GM19397 (cell line): ENCODE data around the gene LSM14B.

Source experiments
- ATAC-seq: cut with Tn5 transposase; IDR thresholded peaks from one replicate; pipeline ENCODE4 v1.9.1; 2021; ENCODE audit warnings: mild to moderate bottlenecking, moderate library complexity; ENCODE audit not compliant: unreplicated experiment

The LSM14B gene

DNA sequence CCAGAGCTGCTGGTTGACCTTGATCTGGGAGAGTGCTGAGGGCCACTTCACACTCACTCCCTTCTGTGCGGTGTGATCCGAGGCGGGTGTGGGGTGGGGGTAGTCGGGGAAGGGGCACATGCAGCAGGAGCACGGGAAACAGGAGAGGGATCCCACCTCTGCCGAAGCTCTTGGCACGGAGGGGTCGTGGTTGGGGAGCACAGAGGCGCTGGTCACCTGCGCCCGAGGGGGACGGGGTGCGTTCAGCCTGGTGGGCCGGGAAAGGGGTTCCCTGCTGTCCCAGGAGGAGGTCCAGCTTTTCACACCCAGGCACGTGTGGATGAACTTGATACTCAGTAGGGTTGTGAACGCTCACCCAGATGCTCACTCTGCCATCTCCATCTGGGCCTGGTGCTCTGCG, 38.6 kb downstream of the LSM14B start:
- ATAC-seq = no peak

DNA sequence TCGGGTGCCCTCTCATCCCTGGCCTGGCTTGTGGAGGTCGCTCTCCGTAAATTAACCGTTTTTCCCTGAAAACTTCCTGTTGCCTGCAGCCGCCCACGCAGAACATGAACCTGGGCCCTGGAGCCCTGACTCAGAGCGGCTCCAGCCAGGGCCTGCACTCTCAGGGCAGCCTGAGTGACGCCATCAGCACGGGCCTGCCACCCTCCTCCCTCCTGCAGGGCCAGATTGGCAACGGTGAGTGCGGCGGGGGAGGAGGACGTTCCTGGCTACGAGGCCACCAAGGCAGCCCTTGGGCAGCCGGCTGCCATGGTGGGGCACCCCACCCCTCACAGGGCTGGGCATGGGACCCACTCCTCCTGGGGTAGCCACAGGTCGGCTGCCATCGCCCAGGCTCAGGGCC, 39.1 kb downstream of the LSM14B start:
- no peak for ATAC-seq

DNA sequence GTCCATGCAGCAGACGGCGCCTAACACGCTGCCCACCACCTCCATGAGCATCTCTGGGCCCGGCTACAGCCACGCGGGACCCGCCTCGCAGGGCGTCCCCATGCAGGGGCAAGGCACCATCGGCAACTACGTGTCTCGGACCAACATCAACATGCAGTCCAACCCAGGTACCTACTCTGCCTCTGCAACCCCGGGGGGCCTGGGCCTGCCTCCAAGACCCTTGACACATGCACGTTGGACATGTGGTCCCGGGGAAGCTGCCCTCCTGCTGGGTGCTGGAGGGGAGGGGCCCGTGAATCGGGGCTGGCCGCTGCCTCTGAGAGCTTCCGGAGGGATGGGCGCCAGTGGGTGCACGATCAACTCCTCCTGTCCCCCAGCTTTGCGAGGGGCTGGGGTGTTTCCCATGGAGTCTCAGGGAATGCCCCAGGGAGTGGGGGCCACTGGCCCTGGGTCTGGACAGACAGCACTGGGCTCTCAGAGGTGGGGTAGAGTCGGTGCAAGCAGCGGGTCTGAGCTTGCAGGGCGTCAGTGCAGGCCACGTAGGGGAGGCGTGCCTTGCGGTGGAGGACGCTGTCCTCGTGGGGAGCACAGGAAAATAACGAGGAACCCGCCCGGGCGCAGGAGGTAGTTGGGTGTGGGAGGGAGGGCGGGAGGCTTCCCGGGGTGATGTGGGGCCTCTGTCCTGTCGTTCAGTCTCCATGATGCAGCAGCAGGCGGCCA, 40.6 kb downstream of the LSM14B start:
- ATAC-seq = no peak

DNA sequence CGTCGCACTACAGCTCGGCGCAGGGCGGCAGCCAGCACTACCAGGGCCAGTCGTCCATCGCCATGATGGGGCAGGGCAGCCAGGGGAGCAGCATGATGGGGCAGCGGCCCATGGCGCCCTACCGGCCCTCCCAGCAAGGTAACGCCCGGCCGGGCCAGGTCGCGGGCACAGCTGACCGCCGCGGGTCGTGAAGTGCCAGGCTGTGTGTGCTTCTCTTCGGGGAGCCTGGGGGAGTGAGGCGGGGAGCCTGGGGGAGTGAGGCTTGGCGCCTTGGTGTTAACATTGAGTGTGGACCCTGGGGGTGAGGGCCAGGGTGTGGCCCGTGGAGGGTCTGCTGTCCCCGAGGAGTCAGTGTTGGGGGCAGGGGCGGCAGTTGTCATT, 41.2 kb downstream of the LSM14B start:
- no peak for ATAC-seq

- no peak for ATAC-seq
Observed at GRCh38 chr20:62163986-62164762, 41.9 kb downstream of the LSM14B start.

GRCh38 chr20:62164879-62165761, 42.8 kb downstream of the LSM14B start:
- ATAC-seq = no peak

DNA sequence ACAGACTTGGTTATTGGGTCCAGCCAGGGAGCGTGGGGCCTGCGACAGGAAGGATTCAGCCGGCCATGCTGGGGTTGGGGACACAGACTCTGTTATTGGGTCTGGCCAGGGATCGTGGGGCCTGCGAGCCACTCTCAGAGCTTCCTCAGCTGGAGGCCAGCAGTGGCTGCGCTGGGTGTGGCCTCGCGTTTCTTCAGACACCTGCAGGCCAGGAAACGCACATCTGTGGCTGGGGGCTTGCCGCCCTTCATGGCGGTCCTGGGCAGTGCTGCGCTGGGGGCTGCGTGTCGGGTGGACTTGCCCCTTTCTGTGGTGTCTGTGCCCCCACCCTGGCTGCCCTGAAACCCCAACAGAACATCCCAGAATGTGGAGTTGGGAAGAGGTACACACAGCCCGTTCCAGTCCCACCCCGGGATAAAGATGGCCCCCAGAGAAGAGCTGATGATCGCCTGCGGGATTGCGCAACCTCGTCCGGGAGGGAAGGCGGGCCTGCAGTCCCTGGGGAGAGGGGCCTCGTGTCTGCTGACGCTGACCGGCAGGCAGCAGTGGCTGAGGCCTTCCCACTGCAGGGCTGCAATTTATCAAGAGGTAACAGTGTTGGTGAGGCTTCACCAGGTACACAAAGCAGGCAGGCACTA, 43.6 kb downstream of the LSM14B start:
- ATAC-seq = no peak

DNA sequence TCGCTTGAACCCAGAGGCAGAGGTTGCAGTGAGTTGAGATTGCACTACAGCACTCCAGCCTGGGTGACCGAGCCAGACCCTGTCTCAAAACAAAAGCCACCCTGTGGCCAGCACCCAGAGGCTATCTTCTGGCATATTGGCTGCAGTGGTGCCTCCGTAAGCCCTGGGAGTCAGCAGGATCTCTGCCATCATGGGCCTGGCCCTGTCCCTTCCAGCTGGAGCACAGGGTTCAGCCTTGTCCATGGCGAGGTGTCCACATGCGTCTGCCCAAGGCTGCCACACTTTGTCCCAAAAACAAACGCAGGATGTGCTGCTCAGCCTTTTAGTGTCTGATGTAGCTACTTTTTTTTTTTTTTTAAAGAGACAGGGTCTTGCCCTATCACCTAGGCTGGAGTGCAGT, 45.2 kb downstream of the LSM14B start:
- ATAC-seq = no peak

GRCh38 chr20:62168061-62168460, 45.8 kb downstream of the LSM14B start:
- ATAC-seq = no peak

GRCh38 chr20:62168890-62169435, 46.7 kb downstream of the LSM14B start:
- no peak for ATAC-seq

- ATAC-seq = no peak
Observed at GRCh38 chr20:62170536-62170935, 48.3 kb downstream of the LSM14B start.

GRCh38 chr20:62171245-62171644, 49.0 kb downstream of the LSM14B start:
- no peak for ATAC-seq

DNA sequence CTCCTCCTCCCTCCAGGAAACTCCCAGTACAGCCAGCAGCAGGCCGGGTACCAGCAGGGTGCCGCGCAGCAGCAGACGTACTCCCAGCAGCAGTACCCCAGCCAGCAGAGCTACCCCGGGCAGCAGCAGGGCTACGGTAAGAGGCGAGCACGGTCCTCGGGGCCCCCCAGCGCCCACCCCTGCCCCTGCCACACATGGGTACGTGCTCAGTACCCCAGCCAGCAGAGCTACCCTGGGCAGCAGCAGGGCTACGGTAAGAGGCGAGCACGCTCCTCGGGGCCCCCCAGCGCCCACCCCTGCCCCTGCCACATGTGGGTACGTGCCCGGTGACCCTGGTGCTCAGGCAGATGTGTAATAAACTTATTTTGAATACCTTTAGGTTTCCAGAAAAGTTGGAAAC, 50.4 kb downstream of the LSM14B start:
- ATAC-seq = no peak

DNA sequence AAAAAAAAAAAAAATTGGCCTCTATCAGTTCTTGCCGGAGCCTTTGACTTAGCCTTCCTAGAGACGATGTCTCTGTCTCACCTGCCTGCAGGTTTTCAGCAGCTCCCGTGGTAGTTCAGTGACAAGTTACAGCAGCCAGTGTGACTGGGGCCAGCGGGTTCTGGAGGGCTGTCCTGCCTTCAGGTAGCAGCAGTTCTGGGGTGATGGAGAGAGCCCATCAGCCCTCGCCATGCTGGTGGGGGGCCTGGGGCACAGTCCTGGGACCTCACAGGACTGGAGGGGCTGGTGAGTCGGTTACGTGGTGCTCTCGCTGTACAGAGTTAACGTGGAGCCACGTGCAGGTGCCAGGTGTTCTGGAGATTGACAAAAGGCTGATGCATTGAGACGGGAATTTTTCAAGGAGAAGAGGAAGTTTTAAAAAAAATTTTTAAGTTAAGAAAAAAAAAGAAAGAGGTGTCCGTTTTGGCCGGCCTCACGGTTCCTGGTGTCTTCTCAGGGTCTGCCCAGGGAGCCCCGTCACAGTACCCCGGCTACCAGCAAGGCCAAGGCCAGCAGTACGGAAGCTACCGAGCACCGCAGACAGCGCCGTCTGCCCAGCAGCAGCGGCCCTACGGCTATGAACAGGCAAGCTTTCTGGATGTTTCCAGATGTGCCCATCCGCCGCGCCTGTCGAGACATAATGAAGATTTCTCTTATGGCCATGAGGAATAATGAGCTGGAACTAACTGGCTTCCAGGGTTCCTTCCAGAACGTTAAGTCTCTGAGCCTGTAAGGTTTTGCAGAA, 51.9 kb downstream of the LSM14B start:
- no peak for ATAC-seq

GRCh38 chr20:62174870-62175624, 52.8 kb downstream of the LSM14B start:
- ATAC-seq = no peak

DNA sequence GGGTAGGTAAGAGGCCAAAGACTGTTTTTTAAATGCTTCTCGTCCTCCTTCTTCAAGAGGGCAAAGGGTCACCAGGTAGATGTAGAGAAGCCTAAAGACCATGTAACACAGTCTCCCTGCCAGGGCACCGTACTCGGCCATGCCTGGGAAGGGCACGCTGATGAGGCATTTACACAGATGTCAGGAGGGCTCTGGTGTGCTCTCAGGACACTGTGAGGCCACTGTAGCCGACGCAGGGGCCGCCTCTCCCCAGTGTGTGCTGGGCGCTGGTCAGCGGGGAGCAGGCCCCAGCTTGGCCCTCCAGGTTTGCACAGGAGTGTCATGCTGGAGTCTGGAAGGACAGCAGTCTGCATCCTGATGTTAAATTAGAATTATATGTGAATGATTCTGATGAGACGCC, 53.4 kb downstream of the LSM14B start:
- ATAC-seq = no peak

DNA sequence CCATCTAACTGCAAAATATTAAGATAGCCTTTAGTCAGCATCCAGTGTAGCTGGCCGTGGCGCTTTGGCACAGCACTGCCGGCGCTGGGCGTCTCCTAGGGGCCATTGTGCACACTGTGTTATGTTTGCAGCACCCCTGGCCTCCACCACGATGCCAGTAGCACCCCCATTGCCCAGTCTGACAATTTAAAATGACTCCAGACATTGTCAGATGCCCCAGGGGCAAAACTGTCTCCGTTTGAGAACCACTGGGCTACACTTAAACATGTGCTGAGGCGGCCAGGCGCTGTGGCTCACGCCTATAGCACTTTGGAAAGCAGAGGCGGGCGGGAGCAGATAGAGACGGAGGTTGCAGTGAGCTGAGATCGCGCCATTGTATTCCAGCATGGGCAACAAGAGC, 54.6 kb downstream of the LSM14B start:
- no peak for ATAC-seq

- no peak for ATAC-seq
Observed at GRCh38 chr20:62177307-62177706, 55.0 kb downstream of the LSM14B start.
